SK-N-SH (cell line): Measurements from ENCODE around the gene CALCR. TPM values are rescaled to one million over a fixed set of nuclear protein-coding genes. Genes with fewer than 3 reads are reported as not detected.

Experiments
- CTCF ChIA-PET: fragments of 300-600, 350-600 bp; formaldehyde crosslinking; extraction: SDS; loops from one replicate; lab custom pipeline; 2021; lab: Yijun Ruan, JAX
- POLR2A ChIA-PET: fragments of 350-600 bp; sonication (Branson Sonifier 250); formaldehyde crosslinking; extraction: SDS; loops from one replicate; lab custom pipeline; 2020; ENCODE audit warnings: antibody characterized with exemption, inconsistent platforms; lab: Yijun Ruan, JAX
- DNase-seq: peaks from one replicate; pipeline ENCODE4 v3.0.0; 2012
- H2AFZ ChIP-seq: fragments of 200-600 bp; sonication (generic); 2 replicates; pipeline ENCODE4 v1.8.1; 2016; ENCODE audit warnings: antibody characterized with exemption, mild to moderate bottlenecking, low read depth
- H3F3A ChIP-seq: fragments of 200-600 bp; sonication (generic); replicated peaks from 2 replicates; pipeline ENCODE3; 2016; ENCODE audit warnings: antibody characterized with exemption, mild to moderate bottlenecking; ENCODE audit not compliant: insufficient read depth
- H3K27ac ChIP-seq, 2 experiments: fragments of 200-500 bp in 1 of 2; fragments of 200-600 bp in 1 of 2; sonication (Bioruptor generic) in 1 of 2; sonication (generic), shearing (Covaris generic) in 1 of 2; 2 replicates each; pipeline versions ENCODE4 v1.5.1 to v1.6.1; 2014 to 2016; ENCODE audit warnings: low read depth in 2 of 2, inconsistent platforms in 1 of 2, low read length in 1 of 2, mild to moderate bottlenecking in 1 of 2, mixed read lengths in 1 of 2
- H3K27me3 ChIP-seq: fragments of 200-600 bp; sonication (generic), shearing (Covaris generic); 2 replicates; pipeline ENCODE4 v1.6.1; 2016; ENCODE audit warnings: mixed run types; ENCODE audit not compliant: insufficient read depth
- H3K36me3 ChIP-seq, 2 experiments: fragments of 200-500 bp in 1 of 2; fragments of 200-600 bp in 1 of 2; sonication (Bioruptor generic) in 1 of 2; sonication (generic) in 1 of 2; replicated peaks in 1 of 2; 2 replicates each; pipeline versions ENCODE3 to v1.5.1; 2014 to 2016; ENCODE audit warnings: low read length in 1 of 2, mild to moderate bottlenecking in 1 of 2; ENCODE audit not compliant: insufficient read depth in 2 of 2, control insufficient read depth in 1 of 2
- H3K4me1 ChIP-seq, 2 experiments: fragments of 200-500 bp in 1 of 2; fragments of 200-600 bp in 1 of 2; sonication (Bioruptor generic) in 1 of 2; sonication (generic), shearing (Covaris generic) in 1 of 2; 2 replicates each; pipeline versions ENCODE4 v1.5.1 to v1.6.1; 2014 to 2016; ENCODE audit warnings: low read depth in 1 of 2, low read length in 1 of 2, mixed run types in 1 of 2; ENCODE audit not compliant: insufficient read depth in 2 of 2, control insufficient read depth in 1 of 2
- H3K4me2 ChIP-seq: fragments of 200-600 bp; sonication (generic), shearing (Covaris generic); 2 replicates; pipeline ENCODE4 v1.6.1; 2017; ENCODE audit warnings: mixed run types
- H3K4me3 ChIP-seq, 2 experiments: fragments of 200-500 bp in 1 of 2; fragments of 200-600 bp in 1 of 2; sonication (Bioruptor generic) in 1 of 2; sonication (generic), shearing (Covaris generic) in 1 of 2; 2 replicates each; pipeline versions ENCODE4 v1.5.1 to v1.8.1; 2014 to 2016; ENCODE audit warnings: low read depth in 2 of 2, inconsistent platforms in 1 of 2, low read length in 1 of 2, mild to moderate bottlenecking in 1 of 2, mixed read lengths in 1 of 2, moderate library complexity in 1 of 2
- H3K79me2 ChIP-seq: fragments of 200-600 bp; sonication (generic); 2 replicates; pipeline ENCODE4 v1.8.1; 2017; ENCODE audit warnings: mild to moderate bottlenecking; ENCODE audit not compliant: insufficient read depth
- H3K9ac ChIP-seq: fragments of 200-600 bp; sonication (generic); 2 replicates; pipeline ENCODE4 v1.6.1; 2017; ENCODE audit warnings: mixed run types
- H3K9me2 ChIP-seq: fragments of 200-600 bp; sonication (generic); 2 replicates; pipeline ENCODE4 v1.6.1; 2017; ENCODE audit warnings: mixed run types
- H3K9me3 ChIP-seq: fragments of 200-600 bp; sonication (generic); 2 replicates; pipeline ENCODE4 v1.6.1; 2017; ENCODE audit warnings: mixed run types, mild to moderate bottlenecking, moderate library complexity
- H4K20me1 ChIP-seq: fragments of 200-600 bp; sonication (generic); 2 replicates; pipeline ENCODE4 v1.6.1; 2017; ENCODE audit warnings: mild to moderate bottlenecking, mixed run types; ENCODE audit not compliant: insufficient read depth
- CHD2 ChIP-seq: fragments of 150-350 bp; IDR thresholded peaks from 2 replicates; pipeline ENCODE4 v1.6.1; 2018; ENCODE audit warnings: low read length; ENCODE audit not compliant: partially characterized antibody
- CTCF ChIP-seq: fragments of 200-600 bp; sonication (generic); IDR thresholded peaks from 2 replicates; pipeline ENCODE4 v1.6.1; 2017; ENCODE audit warnings: antibody characterized with exemption, mild to moderate bottlenecking, moderate library complexity
- FOSL2 ChIP-seq: IDR thresholded peaks from 2 replicates; pipeline ENCODE4 v1.4.0; 2012; ENCODE audit warnings: low read depth, mild to moderate bottlenecking, moderate library complexity, borderline replicate concordance
- GATA2 ChIP-seq: sonication (generic); formaldehyde crosslinking; IDR thresholded peaks from 2 replicates; pipeline ENCODE4 v1.5.0; 2020; ENCODE audit warnings: mild to moderate bottlenecking, missing genetic modification reagents
- MAX ChIP-seq: IDR thresholded peaks from 2 replicates; pipeline ENCODE4 v1.4.0; 2012; ENCODE audit warnings: low read depth
- MXI1 ChIP-seq: IDR thresholded peaks from 2 replicates; pipeline ENCODE4 v1.6.1; 2012; ENCODE audit warnings: mild to moderate bottlenecking, low read depth, low read length, improper control_type of control experiment
- NRF1 ChIP-seq: IDR thresholded peaks from 2 replicates; pipeline ENCODE4 v1.6.1; 2012; ENCODE audit warnings: low read depth, mild to moderate bottlenecking, low read length
- PBX3 ChIP-seq: IDR thresholded peaks from 2 replicates; pipeline ENCODE4; 2012
- POLR2AphosphoS5 ChIP-seq: IDR thresholded peaks from 2 replicates; pipeline ENCODE4 v1.6.1; 2012; ENCODE audit warnings: low read depth, low read length
- RAD21 ChIP-seq: IDR thresholded peaks from 2 replicates; pipeline ENCODE4 v1.6.1; 2012; ENCODE audit warnings: mild to moderate bottlenecking, low read length
- RCOR1 ChIP-seq: fragments of 150-350 bp; IDR thresholded peaks from 2 replicates; pipeline ENCODE4 v1.6.1; 2017; ENCODE audit warnings: antibody characterized with exemption, low read length
- SIN3A ChIP-seq: IDR thresholded peaks from 2 replicates; pipeline ENCODE4 v1.6.1; 2012; ENCODE audit warnings: low read depth, mild to moderate bottlenecking, low read length, moderate library complexity, borderline replicate concordance
- TAF1 ChIP-seq: IDR thresholded peaks from 2 replicates; pipeline ENCODE4 v1.6.1; 2012; ENCODE audit warnings: low read depth, mild to moderate bottlenecking, low read length, moderate library complexity, borderline replicate concordance
- TEAD4 ChIP-seq: IDR thresholded peaks from 2 replicates; pipeline ENCODE4 v1.4.0; 2012; ENCODE audit warnings: mild to moderate bottlenecking, borderline replicate concordance; ENCODE audit not compliant: insufficient read depth
- USF2 ChIP-seq: fragments of 150-350 bp; IDR thresholded peaks from 2 replicates; pipeline ENCODE4 v1.6.1; 2017; ENCODE audit warnings: antibody characterized with exemption, low read length, low read depth, borderline replicate concordance
- ZBTB33 ChIP-seq: IDR thresholded peaks from 2 replicates; pipeline ENCODE4 v1.4.0; 2012; ENCODE audit warnings: low read depth, borderline replicate concordance
- polyA plus RNA-seq, 3 experiments: library from polyadenylated mRNA; depleted of rRNA; stranded (reverse); fragments of >200 nt; gene quantifications; 2 replicates each; pipeline ENCODE4 v1.2.3, GENCODE V29; 2012

Gene CALCR
- polyA plus RNA-seq, 1 of the 3 experiments (the other 2 are of a cell fraction) = 0.12 TPM

- TF ChIP-seq CTCF = no peak
Observed at GRCh38 chr7:93538061-93538460, 36.5 kb downstream of the CALCR start (continued).

GRCh38 chr7:93535616-93536015, 38.9 kb downstream of the CALCR start:
- TF ChIP-seq CHD2 = no peak
- TF ChIP-seq RAD21 = no peak
- TF ChIP-seq MAX = no peak
- no peak for TF ChIP-seq ZBTB33
- TF ChIP-seq RCOR1 = no peak
- no peak for TF ChIP-seq NRF1
- TF ChIP-seq POLR2AphosphoS5 = no peak
- Histone ChIP-seq H3K9ac (no peak overlapping the region), H4K20me1 (no peaks in the 10 kb centered on the region), H3K27ac (no peak overlapping the region), H3K9me2 (0 out of 2 replicates have a peak, but pooled peaks cover 6% of the 10 kb centered on the region), H3K36me3 (no peaks in the 10 kb centered on the region), H3K4me3 (no peak overlapping the region), H2AFZ (no peak overlapping the region), H3K27me3 (no peaks in the 10 kb centered on the region), H3K79me2 (no peaks in the 10 kb centered on the region), H3K4me2 (no peak overlapping the region), H3K4me1 (no peaks in the 10 kb centered on the region; a peak in 1 of 4 replicates), H3K9me3 (no peaks in the 10 kb centered on the region), H3F3A (no peaks in the 10 kb centered on the region)
- POLR2A ChIA-PET = no interaction called here
- DNase-seq = no peak
- CTCF ChIA-PET = interaction anchor here (2.0 kb wide), 1 partner anchor 10 kb away, joined by 4 read pairs; no protein-coding TSS in a partner anchor

GRCh38 chr7:93530701-93531100, 43.8 kb downstream of the CALCR start:
- no peaks in the 10 kb centered on the region for H4K20me1 ChIP-seq
- H3F3A ChIP-seq = no peaks in the 10 kb centered on the region
- H3K9ac ChIP-seq = no peak overlapping the region
- no peaks in the 10 kb centered on the region for H3K9me3 ChIP-seq
- ChIA-PET CTCF (interaction anchor here (1.9 kb wide), 1 partner anchor 18 kb away, joined by 5 read pairs; no protein-coding TSS in a partner anchor), POLR2A (no interaction called here)
- H3K36me3 ChIP-seq = no peaks in the 10 kb centered on the region
- no peak overlapping the region for H3K27ac ChIP-seq
- H3K4me2 ChIP-seq = no peak overlapping the region
- no peak overlapping the region for H2AFZ ChIP-seq
- no peaks in the 10 kb centered on the region for H3K27me3 ChIP-seq
- no peaks in the 10 kb centered on the region for H3K9me2 ChIP-seq
- no peak overlapping the region for H3K4me3 ChIP-seq
- TF ChIP-seq GATA2 (CRISPR knock-in tag) (no peak), PBX3 (no peak), RCOR1 (no peak), MAX (no peak), USF2 (no peak), TAF1 (no peak), FOSL2 (no peak), MXI1 (no peak), SIN3A (no peak), TEAD4 (no peak), NRF1 (no peak)
- no peaks in the 10 kb centered on the region for H3K4me1 ChIP-seq
- H3K79me2 ChIP-seq = no peaks in the 10 kb centered on the region
- no peak for DNase-seq
